ENCODE results near the gene FBXL15. TPM values are rescaled to one million over a fixed set of nuclear protein-coding genes. Genes with fewer than 3 reads are reported as not detected.
A peak's percentile ranks its signal among the peaks of the same experiment; 100 is the strongest.

FBXL15 gene
- total and polyA plus RNA-seq, 9 of the 15 experiments (the other 6 are each of a cell fraction or from before 2014, with no cell fraction given) = 0.08 to 25.9 (median 3.5) TPM

DNA sequence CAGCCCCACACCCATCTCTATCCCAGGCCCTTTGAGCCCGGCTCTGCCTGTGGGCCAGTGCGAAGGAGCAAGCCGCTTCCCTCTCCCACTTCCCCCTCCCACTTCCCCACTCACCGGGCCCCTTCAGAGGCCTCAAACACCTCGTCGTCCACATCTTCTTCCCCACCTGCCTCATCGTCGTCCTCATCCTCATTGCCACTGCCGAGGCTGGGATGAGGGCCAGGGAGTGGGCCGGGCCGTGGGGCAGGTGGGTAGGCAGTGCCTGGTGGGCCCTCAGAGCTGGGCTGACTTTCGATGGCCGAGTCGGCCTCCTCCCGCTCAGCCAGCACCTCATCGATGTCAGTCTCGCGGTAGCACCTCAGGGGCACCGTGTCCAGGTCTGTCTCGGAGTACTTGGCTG, 5.9 kb upstream of the FBXL15 start:
- no peaks in the 10 kb centered on the region for H3K9me1 ChIP-seq (ENCODE audit: control insufficient read depth, insufficient read depth, low read length)
- WGBS (ENCODE audit: insufficient coverage, low coverage, missing lambda C conversion rate) = 9% methylated on average over 10 of the region's 20 CpGs
- intact Hi-C loops (cut with micrococcal nuclease) (no loop called here), in situ Hi-C loops (cut with MboI) (no loop called here)
- peak overlapping the region in 1 of 2 experiments; percentile 17; a peak in 1 of 4 replicates for H3K9ac ChIP-seq (ENCODE audit: insufficient read depth in 1 of 2, low read depth in 2 of 2, low read length in 2 of 2)
- H3K4me1 ChIP-seq (replicated peaks in 1 of 2; ENCODE audit: control insufficient read depth in 2 of 2, insufficient read depth in 2 of 2, low read length in 2 of 2) = peaks cover 2 to 38% of the 10 kb centered on the region in 2 experiments; a peak in 3 of 5 replicates
- no peak overlapping the region for H3K4me2 ChIP-seq (ENCODE audit: insufficient read depth, low read length)
- FAIRE-seq (no peak), DNase-seq (ENCODE audit: extremely low read depth in 1 of 4, low spot score in 3 of 4) (no peak), ATAC-seq (no peak)
- no peaks in the 10 kb centered on the region for H4K20me1 ChIP-seq (replicated peaks; ENCODE audit: control insufficient read depth, insufficient read depth, low read length)
- no peaks in the 10 kb centered on the region for H3K79me2 ChIP-seq (ENCODE audit: control insufficient read depth, insufficient read depth, low read length)
- no TSS peak for BruUV-seq (replicated peaks)
- H3K9me3 ChIP-seq (replicated peaks; ENCODE audit: control insufficient read depth, insufficient read depth, low read depth, low read length) = no peaks in the 10 kb centered on the region
- ChIA-PET CTCF (ENCODE audit: low intra/inter-chr PET ratio) (no interaction called here), POLR2A (no interaction called here)
- H2AFZ ChIP-seq (ENCODE audit: low read depth, low read length) = no peak overlapping the region
- no peaks in the 10 kb centered on the region for H3K36me3 ChIP-seq (ENCODE audit: control insufficient read depth, insufficient read depth, low read length)
- H3K27ac ChIP-seq (ENCODE audit: extremely low read depth, low read depth, low read length) = no peak overlapping the region
- no peak overlapping the region for H3K4me3 ChIP-seq
- TF ChIP-seq SIRT6 (IDR thresholded peaks at IDR 0.05; ENCODE audit: low read depth, low read length) = no peak
- TF ChIP-seq NR1H2 (CRISPR knock-in tag; IDR thresholded peaks at IDR 0.05) = no peak
- no peak for TF ChIP-seq SRF (CRISPR knock-in tag; IDR thresholded peaks at IDR 0.05)
- TF ChIP-seq NR2C2 (CRISPR knock-in tag; IDR thresholded peaks at IDR 0.05) = no peak
- no peak for TF ChIP-seq NR2C2 (tag; IDR thresholded peaks at IDR 0.05)
- no peak for TF ChIP-seq FOXM1 (IDR thresholded peaks at IDR 0.05; ENCODE audit: low read depth)
- no peak for TF ChIP-seq FOXM1 (CRISPR knock-in tag; IDR thresholded peaks at IDR 0.05; ENCODE audit: low read depth)
- no peak for TF ChIP-seq YBX1 (IDR thresholded peaks at IDR 0.05)
- TF ChIP-seq GTF2A2 (tag; IDR thresholded peaks at IDR 0.05) = no peak
- no peak for TF ChIP-seq ZBTB7A (IDR thresholded peaks at IDR 0.05; ENCODE audit: borderline replicate concordance, control insufficient read depth, low read depth, low read length)
- TF ChIP-seq GATA2 (CRISPR knock-in tag; IDR thresholded peaks at IDR 0.05) = no peak
- no peak for TF ChIP-seq ZNF3 (CRISPR knock-in tag; IDR thresholded peaks at IDR 0.05)
- H3K27me3 ChIP-seq (ENCODE audit: control insufficient read depth in 2 of 2, insufficient read depth in 2 of 2, low read length in 2 of 2) = peaks cover 5 to 31% of the 10 kb centered on the region in 2 experiments; a peak in 3 of 5 replicates
